CD14-positive monocyte (primary cell): ENCODE measurements around the gene BTBD19. TPM values are rescaled to one million over a fixed set of nuclear protein-coding genes. Genes with fewer than 3 reads are reported as not detected.

Experiments
- DNase-seq, 3 donors: peaks; one replicate each; pipeline ENCODE4 v3.0.0-alpha.2; 2011 to 2022
- H2AFZ ChIP-seq: 2 replicates; pipeline ENCODE4 v1.6.0; 2012; ENCODE audit warnings: mild to moderate bottlenecking, low read depth, low read length, inconsistent platforms; ENCODE audit not compliant: insufficient read depth, poor library complexity, severe bottlenecking
- H3K27ac ChIP-seq, 2 donors: 1 replicate in 1 of 2; 2 replicates in 1 of 2; pipeline ENCODE4 v1.5.1; 2012 to 2013; ENCODE audit warnings: low read length in 2 of 2, control low read depth in 1 of 2, inconsistent platforms in 1 of 2, low read depth in 1 of 2, mild to moderate bottlenecking in 1 of 2
- H3K27me3 ChIP-seq, 2 donors: one replicate each; pipeline versions ENCODE4 v1.6.0 to v1.6.1; 2011 to 2013; ENCODE audit warnings: low read length in 2 of 2; ENCODE audit not compliant: control insufficient read depth in 2 of 2, insufficient read depth in 2 of 2
- H3K36me3 ChIP-seq, 2 donors: replicated peaks in 1 of 2; 1 replicate in 1 of 2; 2 replicates in 1 of 2; pipeline versions ENCODE4 v1.5.1 to v1.6.1; 2012 to 2013; ENCODE audit warnings: low read length in 2 of 2, control low read depth in 1 of 2, inconsistent platforms in 1 of 2, mild to moderate bottlenecking in 1 of 2; ENCODE audit not compliant: insufficient read depth in 2 of 2, control insufficient read depth in 1 of 2
- H3K4me1 ChIP-seq, 2 donors: 1 replicate in 1 of 2; 2 replicates in 1 of 2; pipeline versions ENCODE4 v1.5.1 to v1.6.1; 2012 to 2013; ENCODE audit warnings: low read length in 2 of 2, control low read depth in 1 of 2, inconsistent platforms in 1 of 2, mild to moderate bottlenecking in 1 of 2, moderate library complexity in 1 of 2; ENCODE audit not compliant: insufficient read depth in 2 of 2, control insufficient read depth in 1 of 2
- H3K4me2 ChIP-seq: replicated peaks from 2 replicates; pipeline ENCODE3; 2012; ENCODE audit warnings: low read length, moderate library complexity, mild to moderate bottlenecking; ENCODE audit not compliant: poor library complexity, severe bottlenecking; ENCODE audit errors: extremely low read depth
- H3K4me3 ChIP-seq, 3 experiments: fragments of 200-600 bp in 1 of 3; sonication (generic) in 1 of 3; replicated peaks in 1 of 3; 1 replicate in 2 of 3; 2 replicates in 1 of 3; pipeline ENCODE4 v1.5.1; 2011 to 2013; ENCODE audit warnings: low read length in 3 of 3, mild to moderate bottlenecking in 3 of 3, control low read depth in 2 of 3, low read depth in 2 of 3, inconsistent platforms in 1 of 3, moderate library complexity in 1 of 3
- H3K79me2 ChIP-seq: 2 replicates; pipeline ENCODE4 v1.6.0; 2012; ENCODE audit warnings: mild to moderate bottlenecking, control low read depth, inconsistent platforms, low read length, moderate library complexity; ENCODE audit not compliant: insufficient read depth
- H3K9ac ChIP-seq: 2 replicates; pipeline ENCODE4 v1.6.0; 2017; ENCODE audit warnings: low read length, mild to moderate bottlenecking; ENCODE audit not compliant: insufficient read depth, poor library complexity, severe bottlenecking
- H3K9me3 ChIP-seq, 2 donors: replicated peaks in 1 of 2; 1 replicate in 1 of 2; 2 replicates in 1 of 2; pipeline versions ENCODE4 v1.5.1 to v1.6.1; 2012 to 2013; ENCODE audit warnings: low read length in 2 of 2, control low read depth in 1 of 2; ENCODE audit not compliant: control insufficient read depth in 1 of 2, insufficient read depth in 1 of 2
- H4K20me1 ChIP-seq: 2 replicates; pipeline ENCODE4 v1.6.0; 2012; ENCODE audit warnings: mild to moderate bottlenecking, low read length, control low read depth, moderate library complexity; ENCODE audit not compliant: insufficient read depth
- H3K27ac Mint-ChIP-seq, 7 donors: one replicate each; pipeline ENCODE4 v1.8.0; 2020; ENCODE audit warnings: mild to moderate bottlenecking in 7 of 7, mixed read lengths in 7 of 7, moderate library complexity in 6 of 7, inconsistent platforms in 2 of 7
- H3K27me3 Mint-ChIP-seq, 3 donors: one replicate each; pipeline ENCODE4 v1.8.0; 2021 to 2022; ENCODE audit warnings: low read depth in 3 of 3, mild to moderate bottlenecking in 3 of 3, mixed read lengths in 3 of 3, moderate library complexity in 3 of 3, inconsistent platforms in 1 of 3
- H3K36me3 Mint-ChIP-seq, 2 donors: one replicate each; pipeline ENCODE4 v1.8.0; 2020; ENCODE audit warnings: mixed read lengths in 2 of 2, inconsistent platforms in 1 of 2, mild to moderate bottlenecking in 1 of 2
- H3K4me1 Mint-ChIP-seq: one replicate; pipeline ENCODE4 v1.8.0; 2020; ENCODE audit warnings: mild to moderate bottlenecking, mixed read lengths
- H3K4me3 Mint-ChIP-seq, 2 donors: one replicate each; pipeline ENCODE4 v1.8.0; 2020; ENCODE audit warnings: mild to moderate bottlenecking in 2 of 2, mixed read lengths in 2 of 2, moderate library complexity in 1 of 2
- H3K9me3 Mint-ChIP-seq, 7 donors: one replicate each; pipeline ENCODE4 v1.8.0; 2020 to 2022; ENCODE audit warnings: mixed read lengths in 7 of 7, mild to moderate bottlenecking in 6 of 7, moderate library complexity in 6 of 7, inconsistent platforms in 2 of 7
- CTCF ChIP-seq: fragments of 200-600 bp; IDR thresholded peaks from one replicate; pipeline ENCODE4 v1.8.0; 2022; ENCODE audit warnings: antibody characterized with exemption, mild to moderate bottlenecking
- WGBS: methylation state at CpG from one replicate; pipeline ENCODE4 v1.1.5; 2013; ENCODE audit warnings: missing lambda C conversion rate; ENCODE audit not compliant: insufficient coverage; 5-methylcytosine and 5-hydroxymethylcytosine counted together
- intact Hi-C, 2 donors: fragments of 100-400 bp; cut with micrococcal nuclease; formaldehyde crosslinking; loops; one replicate each; pipeline versions ENCODE4 v1.15.0 to v1.15.1; 2023
- polyA plus RNA-seq, 3 donors: library from polyadenylated mRNA; depleted of rRNA in 1 of 3; unstranded in 2 of 3; stranded (reverse) in 1 of 3; fragments of 300-500 nt in 2 of 3; fragments of >200 nt in 1 of 3; fragmentation: Illumina TruSeq in 2 of 3; gene quantifications; 1 replicate in 2 of 3; 2 replicates in 1 of 3; pipeline ENCODE4 v1.2.3, GENCODE V29; 2012 to 2021

BTBD19 gene
- polyA plus RNA-seq, 3 donors, result 0.10 to 6.3 (median 0.73) TPM

DNA sequence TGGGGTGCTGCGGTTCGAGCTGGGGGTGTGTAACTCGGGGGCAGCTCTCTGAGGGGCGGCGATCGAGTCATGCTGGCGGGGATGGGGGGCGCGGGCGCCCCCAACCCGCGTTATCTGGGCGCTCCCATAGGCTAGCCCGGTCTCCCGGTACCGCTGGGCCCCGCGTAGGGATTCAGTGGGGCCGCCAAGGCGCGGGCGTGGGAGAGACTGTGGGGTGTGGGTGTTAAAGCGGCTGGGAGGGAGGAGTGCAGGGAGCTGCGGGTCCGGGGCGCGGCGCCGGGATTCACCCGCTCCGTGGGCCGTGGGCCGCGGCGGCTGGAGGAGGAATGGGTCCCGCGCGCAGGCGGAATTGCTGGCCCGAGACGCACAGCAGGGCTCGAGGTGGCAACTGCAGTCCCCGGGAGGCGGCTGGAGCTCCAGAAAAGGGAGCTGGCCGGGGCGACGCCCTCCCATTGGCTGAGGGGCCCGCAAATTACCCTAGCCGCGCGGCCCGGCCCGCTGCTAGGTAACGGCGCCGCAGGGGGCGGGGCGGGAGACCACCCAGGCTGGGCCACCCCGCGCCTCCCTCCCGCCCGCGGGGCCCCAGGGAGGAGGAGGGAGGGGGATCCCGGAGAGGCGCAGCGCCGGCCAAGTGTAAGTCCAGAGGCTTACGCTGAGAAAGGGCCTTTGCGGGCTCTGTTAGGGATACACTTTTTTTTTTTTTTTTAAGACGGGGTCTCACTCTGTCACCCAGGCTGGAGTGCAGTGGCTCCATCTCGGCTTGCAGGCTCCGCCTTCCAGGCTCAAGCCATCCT, 34.7 kb downstream of the BTBD19 start, which contains the start of gene PTCH2:
Gene PTCH2, minus strand, starts transcription at position 392 of the 794 bp plus-strand sequence. Its CDS starts 321 bp downstream, at position 71.
- peak within 1 kb of the TSS in 1 of 3 experiments; percentile 57 for H3K4me3 ChIP-seq
- no peak for DNase-seq
- no peaks in the 10 kb centered on the region for H4K20me1 ChIP-seq
- under 1% methylated on average over 61 of the region's 72 CpGs for WGBS
- Mint-ChIP-seq H3K36me3 (peaks cover 3 to 10% of the 10 kb centered on the region in 2 donors), H3K27ac (no peak within 1 kb of the TSS), H3K9me3 (peaks cover 0 to 2% (median 2%) of the 10 kb centered on the region in 7 donors), H3K4me3 (peak within 1 kb of the TSS; percentile 47 to 68), H3K4me1 (peaks cover 7% of the 10 kb centered on the region), H3K27me3 (peaks cover 23 to 29% (median 28%) of the 10 kb centered on the region in 3 donors)
- TF ChIP-seq CTCF, result no peak
- H3K27me3 ChIP-seq, result peaks cover 3 to 23% of the 10 kb centered on the region in 2 donors
- H2AFZ ChIP-seq, result peak within 1 kb of the TSS; percentile 52
- H3K9ac ChIP-seq, result peak within 1 kb of the TSS; percentile 33
- no peak within 1 kb of the TSS for H3K27ac ChIP-seq
- H3K36me3 ChIP-seq, result no peaks in the 10 kb centered on the region
- peak within 1 kb of the TSS; percentile 68 for H3K4me2 ChIP-seq
- H3K9me3 ChIP-seq, result no peaks in the 10 kb centered on the region
- intact Hi-C loops, result no loop called here
- H3K4me1 ChIP-seq, result peaks cover 9 to 10% of the 10 kb centered on the region in 2 donors
- no peaks in the 10 kb centered on the region for H3K79me2 ChIP-seq

DNA sequence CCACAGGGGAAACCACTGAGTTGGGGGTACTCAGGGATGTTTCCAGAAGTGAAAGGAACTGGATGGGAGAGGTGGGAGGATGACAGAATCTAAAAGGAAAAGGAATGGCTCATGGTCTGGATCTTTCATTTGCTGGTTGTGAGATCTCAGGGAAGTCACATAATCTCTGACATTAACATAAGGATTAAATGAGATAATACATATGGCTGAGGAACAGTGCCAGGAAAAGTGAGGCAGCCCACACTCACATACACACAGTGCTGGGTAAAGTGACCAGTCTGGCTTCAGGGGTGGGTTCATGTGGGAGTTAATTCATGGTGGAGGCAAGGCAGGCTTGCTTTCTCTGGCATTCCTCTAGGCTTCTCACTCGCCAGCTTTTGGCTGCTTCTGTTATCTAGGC, 38.7 kb downstream of the BTBD19 start:
- peaks cover 18 to 22% (median 21%) of the 10 kb centered on the region in 3 donors for H3K27me3 Mint-ChIP-seq
- H3K79me2 ChIP-seq, result no peaks in the 10 kb centered on the region
- no peak overlapping the region for H3K4me3 ChIP-seq
- H3K4me2 ChIP-seq, result no peak overlapping the region
- no peak overlapping the region for H3K4me3 Mint-ChIP-seq
- H3K36me3 Mint-ChIP-seq, result peaks cover 21 to 32% of the 10 kb centered on the region in 2 donors
- H3K9me3 ChIP-seq, result no peaks in the 10 kb centered on the region
- no peak for DNase-seq
- peaks cover 3 to 19% of the 10 kb centered on the region in 2 donors for H3K27me3 ChIP-seq
- intact Hi-C loops, result no loop called here
- H3K9ac ChIP-seq, result no peak overlapping the region
- H3K27ac Mint-ChIP-seq, result no peak overlapping the region
- 100% methylated on average over 1 of the region's 1 CpG for WGBS
- H3K4me1 ChIP-seq, result peaks cover 9 to 10% of the 10 kb centered on the region in 2 donors
- no peak overlapping the region for H2AFZ ChIP-seq
- no peak for TF ChIP-seq CTCF
- peaks cover 7% of the 10 kb centered on the region for H3K4me1 Mint-ChIP-seq
- H3K27ac ChIP-seq, result no peak overlapping the region
- H3K36me3 ChIP-seq, result peaks cover 0 to 7% of the 10 kb centered on the region in 2 donors
- H3K9me3 Mint-ChIP-seq, result peaks cover 0 to 7% (median 2%) of the 10 kb centered on the region in 7 donors
- no peaks in the 10 kb centered on the region for H4K20me1 ChIP-seq
